ENCODE measurements around the gene PCDHGC5.

PCDHGC5 gene

GRCh38 chr5:141517880-141518617 is 29.2 kb downstream of the PCDHGC5 start:
- no peak for DNase-seq (ENCODE audit: low read depth)
- no peak for TF ChIP-seq CTCF (conservative IDR thresholded peaks at IDR 0.05; ENCODE audit: low read depth, low read length)
- no peak overlapping the region for H3K4me3 ChIP-seq (ENCODE audit: low read length)

GRCh38 chr5:141518618-141519015 is 29.7 kb downstream of the PCDHGC5 start:
- DNase-seq (ENCODE audit: low read depth), result no peak
- H3K4me3 ChIP-seq (ENCODE audit: low read length), result no peak overlapping the region
- no peak for TF ChIP-seq CTCF (conservative IDR thresholded peaks at IDR 0.05; ENCODE audit: low read depth, low read length)

DNA sequence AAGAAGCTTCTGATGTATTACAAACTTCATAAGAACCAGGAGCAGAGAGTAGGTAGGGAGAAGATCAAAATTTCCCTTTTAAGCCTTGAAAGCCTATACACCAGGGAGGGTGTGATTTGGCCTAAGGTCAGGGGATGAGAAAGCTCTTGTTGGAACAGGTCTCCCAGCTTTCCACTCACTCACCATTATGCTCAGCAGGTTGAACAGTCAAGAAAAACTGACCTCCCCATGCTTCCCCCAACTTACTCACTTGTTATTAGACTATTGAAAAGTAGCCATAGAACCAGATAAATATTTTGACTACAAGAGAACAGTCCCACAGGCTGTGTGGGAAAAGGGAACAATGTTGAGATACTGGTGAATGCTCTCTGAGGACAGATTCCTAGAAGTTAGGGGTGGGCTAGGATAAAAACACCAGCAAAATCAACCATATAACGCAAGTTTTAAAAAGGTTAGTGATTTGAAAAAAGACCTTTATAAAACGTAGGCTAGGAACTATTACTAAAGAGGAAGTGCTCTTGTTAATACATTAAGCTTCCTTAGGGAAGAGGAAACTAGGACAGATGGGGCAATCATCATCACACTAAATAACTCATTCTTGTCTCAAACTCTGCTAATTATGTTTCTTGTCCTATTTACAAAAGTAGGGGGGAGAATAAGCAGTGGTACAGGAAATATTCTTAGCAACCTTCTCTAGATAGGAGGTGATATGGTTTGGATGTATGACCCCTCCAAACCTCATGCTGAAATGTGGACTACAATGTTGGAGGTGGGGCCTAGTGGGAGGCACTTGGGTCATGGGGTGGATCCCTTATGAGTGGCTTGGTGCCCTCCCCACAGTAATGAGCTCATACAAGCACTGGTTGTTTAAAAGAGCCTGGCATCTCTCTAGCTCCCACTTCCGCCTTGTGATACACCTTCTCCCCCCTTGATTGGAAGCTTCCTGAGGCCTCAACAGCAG is 31.0 kb downstream of the PCDHGC5 start:
- DNase-seq (ENCODE audit: low read depth), result no peak
- no peak for TF ChIP-seq CTCF (conservative IDR thresholded peaks at IDR 0.05; ENCODE audit: low read depth, low read length)

DNA sequence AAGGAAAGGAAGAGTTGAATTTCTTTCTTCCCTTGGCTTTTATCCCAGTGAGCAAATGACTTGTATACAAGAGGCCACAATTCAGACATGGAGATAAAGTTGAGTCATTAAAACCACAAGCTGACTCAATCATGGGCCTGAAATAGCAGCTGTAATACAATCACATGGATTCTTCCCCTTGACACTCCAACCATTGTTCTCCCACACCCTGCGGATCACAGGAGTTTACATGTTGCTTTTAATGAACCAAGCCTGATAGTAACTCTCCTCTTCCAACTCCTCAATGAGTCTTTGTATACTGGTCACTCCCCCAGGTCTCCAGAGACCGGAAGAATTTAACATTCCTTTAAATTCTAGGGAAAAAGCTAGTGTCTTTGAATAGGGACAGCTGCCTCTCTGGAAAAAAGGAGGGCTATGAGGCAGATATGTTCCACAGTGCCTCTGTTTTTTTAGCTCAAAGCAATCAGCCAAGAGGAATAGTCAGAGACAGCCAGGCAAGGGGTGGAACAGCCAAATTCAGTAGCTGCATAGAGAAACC is 32.4 kb downstream of the PCDHGC5 start:
- no peak overlapping the region for H3K4me3 ChIP-seq (ENCODE audit: low read length)
- no peak for TF ChIP-seq CTCF (conservative IDR thresholded peaks at IDR 0.05; ENCODE audit: low read depth, low read length)
- peak; percentile 100 for DNase-seq (ENCODE audit: low read depth)

More for the DNA sequence above, 31.0 kb downstream of the PCDHGC5 start:
- H3K4me3 ChIP-seq (ENCODE audit: low read length), result no peak overlapping the region

DNA sequence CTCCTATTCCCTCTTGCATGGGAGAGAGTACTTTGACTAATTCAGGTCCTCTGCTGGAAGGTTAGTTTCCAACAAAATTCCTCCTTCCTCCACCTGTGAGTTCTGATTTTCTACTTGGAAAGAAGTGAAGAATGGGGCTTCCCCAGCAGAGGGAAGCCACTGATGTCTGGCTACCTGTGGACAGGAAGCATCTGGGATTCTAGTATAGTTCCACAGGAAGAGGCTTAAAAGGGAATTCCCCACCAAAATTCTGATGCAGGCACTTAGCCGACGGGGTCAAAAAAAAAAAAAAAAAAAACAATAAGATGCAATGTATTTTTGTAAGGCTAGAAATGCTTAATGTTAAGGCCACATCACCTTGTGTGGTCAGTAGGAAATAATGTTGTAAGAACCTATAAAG is 33.4 kb downstream of the PCDHGC5 start:
- DNase-seq (ENCODE audit: low read depth), result no peak

GRCh38 chr5:141523991-141524390 is 35.1 kb downstream of the PCDHGC5 start:
- DNase-seq (ENCODE audit: low read depth), result no peak
- TF ChIP-seq CTCF (conservative IDR thresholded peaks at IDR 0.05; ENCODE audit: low read depth, low read length), result no peak
- no peak overlapping the region for H3K4me3 ChIP-seq (ENCODE audit: low read length)

More for the DNA sequence above, 33.4 kb downstream of the PCDHGC5 start:
- TF ChIP-seq CTCF (conservative IDR thresholded peaks at IDR 0.05; ENCODE audit: low read depth, low read length), result no peak
- H3K4me3 ChIP-seq (ENCODE audit: low read length), result no peak overlapping the region

Data from retinal pigment epithelial cell (primary cell).